T-helper 9 cell (primary cell): ENCODE results near the gene MLLT1.

Experiments used
- DNase-seq: peaks from one replicate; pipeline ENCODE4 v3.0.0-alpha.2; 2020

The MLLT1 gene

DNA sequence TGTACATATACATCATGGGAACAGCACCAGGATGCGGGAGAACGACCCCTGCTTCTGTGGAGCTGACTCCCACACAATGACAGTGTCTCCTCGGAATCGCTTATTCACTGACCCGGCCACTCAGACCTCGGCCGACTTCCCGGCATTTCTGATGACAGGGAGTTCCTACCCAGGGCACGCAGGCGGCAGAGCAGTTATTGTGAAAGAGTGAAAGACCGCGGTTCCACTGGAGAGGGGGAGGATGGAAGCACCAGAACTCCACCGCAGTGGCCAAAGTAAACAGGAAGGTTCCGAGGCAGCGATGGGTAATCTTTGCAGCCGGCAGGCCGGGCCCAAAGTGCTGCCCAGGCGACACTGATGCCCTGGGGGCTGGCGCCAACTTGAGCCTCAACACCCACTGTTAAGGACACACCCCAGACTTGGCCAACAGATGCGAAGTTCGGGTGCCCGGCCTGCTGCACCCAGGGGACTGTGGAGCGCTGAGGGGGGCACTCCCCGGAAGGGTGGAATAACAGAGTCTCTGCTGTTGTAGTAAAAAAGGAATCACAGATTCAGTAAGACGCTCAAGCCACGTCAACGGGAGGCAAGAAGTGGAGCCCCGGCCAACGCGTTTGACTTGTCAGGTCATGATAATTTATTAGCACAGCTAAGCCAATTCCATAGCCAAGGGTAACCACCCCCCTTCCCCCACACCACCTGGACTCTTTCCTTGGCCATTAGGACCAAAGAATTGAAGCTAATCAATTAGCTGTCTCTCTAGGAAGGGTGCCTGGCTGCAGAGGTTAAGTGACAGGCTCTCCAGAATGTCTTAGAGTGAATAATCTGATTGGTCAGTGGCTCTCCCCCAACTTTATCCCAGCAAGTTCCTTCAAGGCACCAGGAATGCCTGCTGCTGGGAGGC is 5.8 kb downstream of the MLLT1 start:
- no peak for DNase-seq

DNA sequence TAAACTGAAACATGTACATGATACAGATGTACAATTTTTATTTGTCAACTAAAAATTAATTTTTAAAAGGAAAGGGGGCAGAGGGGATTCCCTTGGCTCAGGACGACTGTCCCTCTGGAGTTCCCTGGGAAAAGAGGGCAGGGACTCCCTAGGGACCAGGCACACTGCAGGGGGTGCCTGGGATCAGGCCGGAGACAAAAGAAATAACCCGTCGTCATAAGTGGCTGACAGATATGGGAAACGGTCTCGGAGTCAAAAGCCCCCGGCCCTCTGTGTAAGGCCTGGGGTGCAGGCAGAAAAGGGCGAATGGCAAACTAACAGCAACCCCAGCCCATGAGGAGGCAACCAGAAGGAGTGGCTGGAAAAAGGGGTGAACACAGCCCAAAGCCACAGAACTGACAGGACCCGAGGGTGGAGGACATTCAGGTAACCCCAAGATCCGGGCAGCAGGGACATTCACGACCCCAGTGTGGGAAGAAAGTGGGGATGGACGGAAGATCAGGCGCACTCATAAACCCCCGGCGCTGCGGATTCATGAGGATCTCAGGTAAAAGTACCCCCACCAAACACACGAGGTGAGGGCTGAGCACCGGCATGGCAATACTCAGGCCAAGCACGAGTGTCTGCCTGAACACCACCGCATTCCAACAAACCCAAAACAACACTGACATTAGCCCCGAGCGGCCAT is 6.7 kb downstream of the MLLT1 start:
- no peak for DNase-seq

DNA sequence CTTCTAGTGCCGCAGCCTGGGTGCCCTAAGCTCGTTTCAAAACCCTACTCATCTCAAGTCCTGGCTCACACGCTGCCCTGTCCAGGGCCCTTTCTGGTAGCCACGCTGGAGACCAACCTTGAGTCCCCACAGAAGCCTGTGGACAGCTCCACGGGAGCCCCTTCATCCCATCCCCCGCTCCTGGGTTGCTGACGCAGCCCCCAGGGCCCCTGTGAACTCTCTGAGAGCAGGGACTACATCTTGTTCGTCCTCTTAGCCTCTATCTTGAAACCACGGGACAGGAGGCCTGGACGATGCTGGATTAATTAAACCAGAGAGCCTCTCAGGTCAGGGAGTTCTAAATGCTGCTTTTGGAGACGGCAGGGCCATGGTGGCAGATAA is 7.4 kb downstream of the MLLT1 start:
- no peak for DNase-seq

DNA sequence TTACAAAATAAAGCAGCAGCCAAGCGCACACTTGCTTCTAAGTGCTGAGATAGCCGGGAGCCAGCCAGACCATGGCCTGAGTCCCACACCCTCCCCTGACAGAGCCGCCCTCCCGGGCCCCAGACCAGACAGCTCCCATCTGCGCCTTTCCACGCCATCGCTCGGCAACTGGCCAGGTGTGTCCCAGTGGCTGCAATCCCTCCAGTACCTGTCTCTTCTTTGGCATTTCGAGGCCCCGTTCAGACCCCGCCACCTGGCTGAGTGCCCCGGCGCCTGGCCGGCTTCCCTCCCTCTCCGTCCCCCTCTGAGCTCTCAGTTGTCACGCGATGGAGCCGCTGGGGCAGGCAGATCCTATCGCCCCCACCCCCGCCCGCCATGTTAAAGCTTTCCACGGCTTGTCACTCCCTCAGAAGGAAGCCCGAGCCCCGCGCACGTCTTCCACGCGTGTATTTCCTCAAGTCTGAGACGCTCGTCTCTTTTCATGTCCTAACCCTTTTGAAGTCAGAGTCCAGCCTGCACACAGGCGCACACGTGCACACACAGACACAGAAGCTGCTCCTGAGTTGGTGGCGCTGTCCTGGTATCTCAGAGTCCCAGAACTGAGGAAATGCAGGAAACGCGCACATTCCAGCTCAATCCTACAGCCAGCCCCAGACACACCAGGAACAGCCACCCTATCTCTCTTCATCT is 7.9 kb downstream of the MLLT1 start:
- no peak for DNase-seq

DNA sequence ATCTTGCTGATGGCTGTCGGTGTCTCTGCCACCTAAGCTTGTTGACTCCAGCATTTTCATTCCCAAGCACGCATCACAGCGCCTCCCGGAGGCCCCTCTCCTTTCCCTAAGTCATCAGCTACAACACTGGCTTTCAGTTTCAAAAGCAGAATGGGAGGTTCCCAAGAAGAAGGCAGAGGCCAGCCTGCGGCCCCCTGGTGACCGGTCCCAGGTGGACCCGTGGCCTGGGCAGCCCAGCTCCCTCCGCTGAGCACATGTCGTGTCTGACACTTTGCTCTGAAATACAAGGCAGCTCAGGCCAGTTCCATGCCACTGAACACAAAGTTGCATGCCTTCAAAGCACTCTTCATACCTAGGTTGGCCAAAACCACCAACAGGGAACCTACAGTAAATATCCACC is 8.5 kb downstream of the MLLT1 start:
- no peak for DNase-seq

DNA sequence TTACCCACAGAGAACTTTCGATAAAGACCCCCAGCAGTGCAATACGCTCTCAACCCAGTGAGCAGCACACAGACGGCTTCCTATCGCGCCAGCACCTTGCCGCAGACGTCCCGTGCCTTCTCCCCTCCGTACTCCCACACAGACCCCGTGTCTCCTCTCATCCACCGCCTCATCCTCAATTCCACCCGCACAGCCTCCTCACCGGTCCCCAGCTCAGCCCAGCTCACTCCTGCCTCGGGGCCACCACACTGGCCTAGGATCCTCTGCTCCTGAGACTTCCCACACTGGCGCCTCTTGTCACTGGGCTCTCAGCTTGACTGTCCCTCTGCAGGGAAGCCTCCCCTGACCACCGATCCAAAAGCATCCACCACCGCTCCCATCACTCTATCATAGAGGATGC is 9.0 kb downstream of the MLLT1 start:
- no peak for DNase-seq

DNA sequence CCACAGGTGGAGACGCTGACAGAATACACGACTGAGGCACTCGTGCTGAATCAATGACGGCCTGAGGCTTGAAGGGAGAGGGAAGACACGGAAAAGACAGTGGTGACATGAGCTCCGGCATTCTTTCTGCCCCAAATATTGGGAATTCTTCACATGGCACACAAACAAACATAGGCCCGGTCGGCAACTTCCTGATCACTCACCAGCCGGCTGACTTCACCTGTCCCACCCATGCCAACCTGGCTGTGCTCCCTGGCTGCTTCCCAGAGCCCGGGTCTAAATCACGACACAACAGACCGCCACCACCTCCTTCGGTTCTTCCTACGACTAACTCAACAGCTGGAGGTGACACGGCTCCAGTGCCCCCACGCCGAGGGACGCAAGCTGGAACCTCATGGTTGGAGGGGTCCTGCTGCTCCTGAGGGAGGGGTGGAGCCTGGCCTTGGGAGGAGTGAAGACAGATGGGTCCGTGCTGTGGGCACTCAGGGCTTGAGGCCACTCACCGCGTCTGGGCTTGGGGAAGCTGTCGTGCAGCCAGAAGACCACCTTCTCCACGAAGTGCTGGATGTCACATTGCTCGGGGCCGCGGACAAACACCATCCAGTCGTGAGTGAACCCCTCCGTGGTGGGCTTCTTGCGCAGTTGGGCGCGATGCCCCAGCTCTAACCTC is 9.6 kb downstream of the MLLT1 start:
- no peak for DNase-seq

DNA sequence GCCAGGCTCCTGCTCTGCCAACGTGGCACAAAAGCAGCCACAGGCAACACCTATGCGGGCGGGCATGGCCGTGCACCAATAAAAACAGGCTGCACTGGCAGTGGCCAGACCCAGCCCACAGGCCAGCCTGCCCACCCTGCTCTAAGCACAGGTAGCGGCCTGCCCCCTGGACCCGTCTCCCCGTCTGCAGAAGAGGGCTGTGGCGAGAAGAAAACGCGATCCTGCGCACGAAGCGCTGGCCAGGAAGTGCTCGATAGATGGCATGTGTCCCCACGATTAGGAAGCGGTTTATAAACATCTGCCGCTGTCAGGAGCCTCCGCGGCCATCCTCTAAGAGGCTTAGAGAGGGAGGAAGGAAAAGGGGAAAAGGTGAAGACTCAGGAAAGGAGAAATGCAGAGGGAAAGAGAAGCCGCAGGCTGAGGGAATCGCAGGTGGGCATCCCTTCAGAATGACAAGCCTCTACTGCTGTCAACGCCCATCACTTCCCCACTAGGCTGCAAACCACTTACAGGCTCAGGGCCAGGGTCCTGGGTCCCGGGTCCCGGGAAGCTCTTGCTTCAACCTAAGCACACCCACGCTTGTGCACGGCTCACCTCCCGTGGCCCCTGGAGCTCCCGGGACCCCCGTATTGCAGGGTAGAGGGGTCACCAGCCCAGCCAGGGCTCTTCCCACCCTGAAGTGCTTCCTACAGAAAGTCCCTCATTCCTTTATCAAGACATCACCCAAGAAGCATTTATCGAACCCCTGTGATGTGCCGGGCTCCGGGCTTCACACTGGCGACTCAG is 10.5 kb downstream of the MLLT1 start:
- DNase-seq = no peak

DNA sequence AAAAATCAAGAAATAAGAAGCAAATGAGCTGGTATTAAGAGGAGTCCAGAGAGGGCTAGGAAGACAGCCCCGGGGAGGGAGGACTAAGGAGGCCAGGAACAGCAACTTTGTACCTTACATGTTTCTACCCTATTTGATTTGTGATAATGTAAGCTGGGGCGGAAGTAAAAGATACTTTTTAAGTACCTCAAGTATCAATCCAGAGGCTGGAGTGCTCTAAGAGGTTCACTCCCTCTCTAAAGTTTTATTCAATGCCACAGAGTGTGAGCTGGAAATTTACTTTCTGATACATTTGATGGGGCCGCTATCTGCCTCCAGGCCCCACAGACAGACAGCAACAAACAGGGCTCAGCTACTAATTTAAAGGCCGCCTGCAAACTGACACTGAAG is 11.4 kb downstream of the MLLT1 start:
- no peak for DNase-seq

DNA sequence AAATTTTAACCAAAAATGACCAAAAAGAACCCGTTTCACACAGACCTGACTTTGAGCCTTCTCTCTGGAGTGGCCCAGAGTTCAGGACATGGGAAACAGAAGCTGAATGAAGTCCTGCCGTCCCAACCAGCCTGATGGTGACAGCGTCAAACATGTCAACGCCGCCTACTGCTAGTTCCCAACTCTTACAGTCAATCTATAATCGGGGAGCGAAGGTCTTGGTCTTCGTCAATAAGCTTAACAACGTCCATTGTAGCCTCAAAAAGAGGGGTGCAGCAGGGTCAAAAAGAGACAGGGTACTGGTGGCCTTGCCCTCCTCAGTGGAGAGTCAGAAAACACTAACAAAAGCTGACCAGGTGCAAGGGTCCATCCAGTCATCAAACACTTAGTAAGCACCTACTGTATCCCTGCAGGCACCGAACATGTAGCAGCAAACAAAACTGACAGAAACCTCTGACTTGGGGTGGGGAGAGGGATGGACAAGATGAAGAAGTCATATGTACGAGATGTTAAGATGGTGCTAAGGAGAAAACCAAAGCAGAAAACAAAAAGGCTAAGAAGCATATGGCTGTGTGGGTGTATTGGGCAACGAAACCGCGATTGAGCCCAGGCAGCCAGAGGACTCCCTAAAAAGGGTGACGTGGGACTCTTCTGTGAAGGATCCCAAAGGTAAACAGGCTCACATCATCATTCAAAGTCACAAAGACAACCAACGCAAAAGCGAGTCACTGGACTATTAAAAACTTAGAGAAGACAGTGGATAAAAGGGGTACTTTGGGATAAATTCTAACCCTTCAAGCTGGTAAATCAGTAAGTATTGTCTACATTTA is 12.0 kb downstream of the MLLT1 start:
- DNase-seq = no peak

DNA sequence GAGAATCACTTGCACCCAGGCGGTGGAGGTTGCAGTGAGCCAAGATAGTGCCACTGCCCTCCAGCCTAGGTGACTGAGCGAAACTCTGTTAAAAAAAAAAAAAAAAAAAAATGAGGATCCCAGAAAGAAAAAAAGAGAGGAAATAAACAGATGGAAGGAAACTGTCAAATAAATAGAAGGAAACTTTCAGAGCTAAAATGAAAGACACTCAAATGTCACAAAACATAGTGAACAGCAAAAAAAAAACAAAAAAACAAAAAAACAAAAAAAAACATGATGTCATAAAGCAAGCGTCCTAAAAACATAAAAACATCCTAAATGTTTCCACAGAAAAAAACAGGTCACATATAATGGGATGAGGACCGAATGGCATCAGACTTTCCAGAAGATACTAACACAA is 15.0 kb downstream of the MLLT1 start:
- no peak for DNase-seq

DNA sequence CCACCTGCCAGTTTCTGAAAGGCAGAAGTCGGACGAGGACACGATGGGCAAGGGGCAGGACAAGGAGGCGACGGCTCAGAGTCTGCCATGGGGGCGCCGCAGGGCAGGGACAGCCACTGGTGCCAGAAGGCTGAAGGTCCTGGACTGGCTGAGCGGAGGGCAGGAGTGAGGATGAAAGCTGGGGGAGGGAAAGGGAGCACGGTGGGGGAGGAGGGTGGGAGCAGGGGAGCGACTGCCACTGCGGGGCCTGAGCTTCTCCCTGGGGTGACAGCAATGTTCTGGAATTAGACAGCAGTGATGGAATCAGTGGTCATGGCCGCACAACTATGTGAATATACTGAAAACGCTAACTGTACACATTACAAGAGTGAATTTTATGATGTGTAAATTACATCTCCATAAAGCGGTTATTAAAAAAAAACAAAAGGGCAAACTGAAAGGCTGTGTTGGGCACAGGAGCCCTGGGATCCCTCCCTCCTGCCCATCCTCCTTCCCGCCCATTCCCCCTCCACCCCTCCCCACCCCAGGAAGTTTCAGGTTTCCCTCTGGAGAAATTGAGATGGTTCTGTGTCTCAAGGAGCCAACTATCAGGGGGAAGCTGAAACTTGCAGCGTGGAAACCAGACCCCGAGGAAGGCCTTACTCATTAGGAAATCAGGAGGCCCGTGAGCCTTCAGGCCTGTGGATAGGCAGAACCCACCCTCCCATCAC is 15.9 kb downstream of the MLLT1 start:
- no peak for DNase-seq

DNA sequence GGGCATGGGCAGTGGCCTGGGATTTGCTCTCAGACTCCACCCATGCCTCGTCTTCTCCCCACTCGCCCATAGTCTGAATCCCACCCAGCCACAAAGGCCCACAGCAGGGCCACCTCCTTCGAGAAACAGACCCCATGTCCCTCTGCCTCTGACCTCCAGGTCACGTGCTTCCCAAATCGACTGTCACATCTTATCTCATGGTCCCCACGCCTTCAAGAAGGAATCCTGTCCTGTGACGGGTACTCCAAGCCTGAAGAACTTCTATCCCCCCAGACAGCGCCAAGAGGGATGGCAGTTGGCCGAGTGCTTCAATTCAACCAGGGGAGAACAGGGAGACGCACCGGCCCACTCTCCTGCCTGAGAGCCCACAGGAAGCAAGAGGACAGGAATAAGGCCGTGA is 16.5 kb downstream of the MLLT1 start:
- no peak for DNase-seq

DNA sequence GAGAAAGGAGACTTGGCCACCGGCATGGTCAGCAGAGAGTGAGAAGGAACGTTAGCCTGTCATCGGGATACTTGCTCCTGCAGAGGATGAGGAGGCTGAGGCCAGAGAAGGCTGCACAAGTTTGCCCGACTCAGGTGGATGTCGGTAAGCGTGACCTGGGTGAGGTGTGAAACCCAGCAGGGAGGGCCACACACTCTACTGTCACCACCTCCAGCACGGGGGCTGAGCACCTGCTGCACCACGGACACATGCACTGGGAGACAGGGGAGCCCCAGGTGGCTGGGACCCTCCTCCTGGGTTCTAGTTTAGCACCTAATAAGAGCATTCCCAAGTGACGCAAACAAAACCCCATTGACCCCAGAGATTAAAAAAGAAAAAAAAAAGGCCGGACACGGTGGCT is 17.3 kb downstream of the MLLT1 start:
- DNase-seq = no peak

DNA sequence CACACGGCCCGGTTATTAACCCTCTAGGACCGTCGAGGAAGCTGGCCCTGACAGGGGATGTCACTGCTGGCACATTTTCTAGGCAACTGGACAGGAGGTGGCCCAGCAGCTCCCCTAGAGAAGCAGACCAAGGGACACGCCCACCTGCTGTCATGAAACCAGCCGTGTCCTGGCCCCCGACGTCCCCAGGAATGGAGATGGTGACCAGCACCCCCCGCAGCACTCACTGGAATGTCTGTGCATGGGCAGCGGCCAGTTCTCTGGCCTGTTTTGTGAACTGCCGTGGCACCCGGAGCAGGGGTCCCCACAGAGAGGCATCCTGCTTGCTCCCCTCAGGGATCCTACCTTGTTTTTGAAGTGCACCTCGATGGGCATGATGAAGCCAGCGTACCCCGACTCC is 17.9 kb downstream of the MLLT1 start:
- no peak for DNase-seq

DNA sequence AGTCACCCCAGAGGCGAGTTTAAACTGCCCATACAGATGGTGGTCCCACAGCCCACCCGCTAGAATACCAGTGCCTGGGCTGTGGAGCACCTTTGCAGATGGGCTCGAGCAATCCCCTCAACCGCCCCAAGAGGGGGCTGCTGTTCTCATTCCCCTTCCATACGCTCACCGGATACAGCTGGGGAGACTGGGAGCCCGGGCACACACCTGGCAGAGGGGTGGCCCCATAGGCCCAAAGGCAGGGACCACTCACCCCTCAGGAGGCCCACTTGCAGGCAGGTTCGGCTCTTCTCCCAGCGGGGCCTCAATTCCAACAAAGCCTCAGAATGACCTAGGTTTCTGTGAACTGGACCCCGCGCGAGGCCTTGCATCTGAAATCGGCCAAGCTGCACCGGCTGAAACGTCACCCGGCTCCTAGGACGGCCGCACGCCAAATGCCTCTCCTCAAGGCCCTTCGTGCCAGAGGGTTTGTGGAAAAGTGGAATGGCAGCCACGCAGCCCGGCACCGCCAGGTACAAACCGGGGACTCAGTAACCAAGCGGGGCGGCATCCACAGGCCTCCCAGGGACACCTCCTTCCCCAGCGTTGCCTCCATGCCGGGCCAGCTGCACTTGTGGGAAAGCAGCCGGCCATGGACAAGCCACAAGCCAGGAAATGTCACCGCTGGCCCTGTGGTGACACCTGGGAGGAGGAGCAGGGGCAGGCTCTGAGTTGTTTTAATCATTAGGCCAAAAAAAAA is 18.7 kb downstream of the MLLT1 start:
- DNase-seq = no peak

DNA sequence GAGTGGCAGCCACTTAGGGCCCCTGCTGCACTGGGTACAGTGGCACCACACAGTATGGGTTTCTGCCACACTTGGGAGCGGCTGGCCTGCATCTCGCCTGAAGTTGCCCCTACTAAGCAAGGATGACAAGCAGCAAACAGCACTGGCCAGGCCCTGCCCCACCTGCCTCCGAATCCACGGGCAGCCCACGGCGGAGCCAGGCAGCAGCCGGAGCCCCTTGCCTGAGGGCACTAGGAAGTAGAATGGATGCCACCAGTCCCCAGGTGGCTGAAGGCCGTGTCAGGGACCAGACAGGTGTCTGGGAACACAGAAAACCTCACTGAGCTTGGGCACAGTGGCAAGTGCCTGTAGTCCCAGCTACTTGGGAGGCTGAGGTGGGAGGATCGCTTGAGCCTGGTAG is 19.4 kb downstream of the MLLT1 start:
- no peak for DNase-seq

DNA sequence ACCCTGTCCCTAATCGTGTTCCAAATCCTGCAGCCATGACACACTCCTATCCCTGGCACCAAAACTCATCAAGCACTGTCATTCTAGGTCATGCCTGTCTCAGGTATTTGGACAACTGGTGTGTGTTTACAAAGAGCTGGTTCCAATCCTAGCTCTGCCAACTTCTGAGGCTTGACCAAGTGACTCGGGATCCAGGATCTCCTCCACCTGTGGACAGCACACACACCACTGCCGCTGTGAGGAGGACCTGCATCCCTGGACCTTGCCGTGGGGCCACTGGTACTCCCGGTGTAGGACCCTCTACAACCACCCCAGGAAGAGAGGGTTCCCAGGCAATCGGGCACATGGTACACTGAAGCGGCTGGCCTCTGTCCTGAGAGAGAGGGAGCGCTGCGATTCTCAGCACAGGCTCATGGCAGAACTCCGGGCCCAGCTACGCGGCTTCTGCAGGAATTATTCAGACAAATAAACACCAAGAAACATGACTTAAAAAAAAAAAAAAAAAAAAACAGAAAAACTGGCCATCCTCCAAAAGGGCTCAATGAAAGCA is 20.4 kb downstream of the MLLT1 start:
- no peak for DNase-seq

DNA sequence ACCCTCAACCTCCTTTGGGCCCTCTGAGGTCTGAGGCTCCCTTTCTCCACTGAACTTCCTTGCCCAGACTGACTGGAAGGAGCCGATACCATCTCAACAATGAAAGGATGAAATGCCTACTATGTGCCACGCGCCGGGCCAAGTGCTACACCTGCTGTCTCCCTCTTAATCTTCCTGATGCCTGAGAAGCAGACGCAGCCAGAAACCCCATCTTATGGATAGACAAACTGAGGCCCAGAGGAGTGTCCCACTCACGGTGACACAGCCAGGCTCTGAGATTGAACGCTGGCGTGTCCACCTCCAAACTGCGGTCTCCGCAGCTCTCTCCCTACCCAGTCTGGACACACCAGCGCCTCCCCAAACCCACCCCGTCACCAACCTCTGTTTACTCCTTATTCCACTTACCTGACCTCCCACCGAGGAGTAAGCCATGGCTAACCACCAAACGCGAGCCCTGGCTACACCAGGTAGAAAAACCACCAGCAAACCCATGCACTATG is 20.9 kb downstream of the MLLT1 start:
- DNase-seq = no peak
